Small intestine (tissue), 7 donors: ENCODE results near the gene CDK17. TPM values are rescaled to one million over a fixed set of nuclear protein-coding genes. Genes with fewer than 3 reads are reported as not detected.
A peak's percentile ranks its signal among the peaks of the same experiment; 100 is the strongest.

ENCODE experiments used
- DNase-seq, 2 donors: peaks; one replicate each; pipeline versions ENCODE4 v3.0.0 to v3.0.0-alpha.2; 2013
- FAIRE-seq: peaks from 2 replicates; lab custom pipeline; 2012; peaks lifted over from hg19 to GRCh38; lab: Jason Lieb, UNC
- H3K27ac ChIP-seq, 3 donors: one replicate each; pipeline ENCODE4 v1.5.1; 2013; ENCODE audit warnings: low read length in 2 of 3, mild to moderate bottlenecking in 2 of 3, control low read depth in 1 of 3, inconsistent platforms in 1 of 3, low read depth in 1 of 3, moderate library complexity in 1 of 3
- H3K27me3 ChIP-seq, 3 donors: one replicate each; pipeline ENCODE4 v1.6.1; 2013; ENCODE audit warnings: low read length in 3 of 3, inconsistent platforms in 1 of 3; ENCODE audit not compliant: control insufficient read depth in 3 of 3, insufficient read depth in 3 of 3
- H3K36me3 ChIP-seq, 3 donors: one replicate each; pipeline ENCODE4 v1.6.1; 2013; ENCODE audit warnings: low read length in 3 of 3, inconsistent platforms in 1 of 3, low read depth in 1 of 3, mild to moderate bottlenecking in 1 of 3, moderate library complexity in 1 of 3; ENCODE audit not compliant: control insufficient read depth in 3 of 3, insufficient read depth in 2 of 3
- H3K4me1 ChIP-seq, 3 donors: one replicate each; pipeline ENCODE4 v1.6.1; 2013; ENCODE audit warnings: low read length in 2 of 3, inconsistent platforms in 1 of 3, low read depth in 1 of 3, mild to moderate bottlenecking in 1 of 3, moderate library complexity in 1 of 3; ENCODE audit not compliant: control insufficient read depth in 3 of 3, insufficient read depth in 2 of 3
- H3K4me3 ChIP-seq, 3 donors: one replicate each; pipeline ENCODE4 v1.5.1; 2013; ENCODE audit warnings: low read length in 3 of 3, control low read depth in 1 of 3, inconsistent platforms in 1 of 3, low read depth in 1 of 3, mild to moderate bottlenecking in 1 of 3, moderate library complexity in 1 of 3
- H3K9me3 ChIP-seq, 2 donors: one replicate each; pipeline ENCODE4 v1.6.1; 2013; ENCODE audit warnings: low read depth in 1 of 2, low read length in 1 of 2; ENCODE audit not compliant: control insufficient read depth in 2 of 2, insufficient read depth in 1 of 2
- WGBS, 3 donors: extraction: QIAGEN DNeasy Blood & Tissue Kit; methylation state at CpG; one replicate each; pipeline ENCODE4 v1.1.7; 2013; 5-methylcytosine and 5-hydroxymethylcytosine counted together
- polyA plus RNA-seq, 4 donors: library from polyadenylated mRNA; stranded (reverse) in 3 of 4; unstranded in 1 of 4; fragments of 200-250 nt in 3 of 4; fragments of 120-200 nt in 1 of 4; gene quantifications; one replicate each; pipeline versions ENCODE4 v1.2.1 to v1.2.3, GENCODE V29; 2013
- donor health status: healthy with polysubstance abuse.
- donor health status: control.
- donor health status: control.
- donor health status: Bipolar disorder and iron deficiency.
- donor health status: healthy.

Gene CDK17
- polyA plus RNA-seq, 4 donors: 7.6 to 29.8 (median 8.4) TPM

DNA sequence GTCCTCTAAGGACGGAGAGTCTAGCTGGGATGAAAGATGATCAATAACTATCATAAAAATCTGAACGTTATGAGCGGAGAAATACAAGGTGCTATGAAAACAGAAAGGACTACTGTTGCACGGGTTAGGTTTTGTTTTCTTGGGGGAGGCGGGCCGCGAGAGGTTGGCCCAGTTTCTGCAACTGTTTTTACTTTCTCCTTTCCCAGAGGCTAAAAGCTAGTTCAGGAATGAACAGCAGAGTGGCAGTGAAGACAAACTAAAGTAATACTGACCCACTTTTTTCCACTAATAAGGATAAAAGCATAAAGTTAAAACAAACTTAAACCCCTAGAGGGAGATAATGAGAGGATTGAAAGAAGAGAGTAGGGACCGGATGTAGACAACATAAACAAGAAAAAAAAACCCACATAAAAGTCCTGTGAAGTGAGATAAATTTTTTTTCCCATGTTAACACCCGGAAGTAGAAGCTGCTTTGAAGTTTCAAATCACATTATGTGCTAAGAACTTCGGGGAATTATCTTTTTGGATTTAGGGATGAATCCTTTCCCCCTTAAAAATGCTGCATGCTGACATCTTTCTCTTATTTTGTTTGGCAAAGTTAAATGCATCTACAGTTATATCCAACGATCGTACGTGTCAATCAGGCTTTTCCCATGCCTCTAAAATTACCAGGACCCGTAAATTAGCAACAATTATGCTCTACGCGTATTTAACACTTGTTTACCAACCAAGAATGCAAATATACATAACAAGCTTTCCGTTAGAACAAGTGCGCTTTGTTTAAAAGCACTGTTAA is 1.0 kb upstream of the CDK17 start:
- FAIRE-seq (no peak), DNase-seq (peak; percentile 63 to 65)
- WGBS, 3 donors: 4 to 7% (median 5%) methylated on average over 18 of the region's 18 CpGs
- Histone ChIP-seq H3K4me3 (peak overlapping the region in 2 of 3 donors; percentile 76 to 98), H3K9me3 (no peaks in the 10 kb centered on the region), H3K4me1 (peaks cover 0 to 8% (median under 1%) of the 10 kb centered on the region in 3 donors), H3K27ac (peak overlapping the region; percentile 71 to 81 (median 79)), H3K36me3 (no peaks in the 10 kb centered on the region), H3K27me3 (no peaks in the 10 kb centered on the region)

DNA sequence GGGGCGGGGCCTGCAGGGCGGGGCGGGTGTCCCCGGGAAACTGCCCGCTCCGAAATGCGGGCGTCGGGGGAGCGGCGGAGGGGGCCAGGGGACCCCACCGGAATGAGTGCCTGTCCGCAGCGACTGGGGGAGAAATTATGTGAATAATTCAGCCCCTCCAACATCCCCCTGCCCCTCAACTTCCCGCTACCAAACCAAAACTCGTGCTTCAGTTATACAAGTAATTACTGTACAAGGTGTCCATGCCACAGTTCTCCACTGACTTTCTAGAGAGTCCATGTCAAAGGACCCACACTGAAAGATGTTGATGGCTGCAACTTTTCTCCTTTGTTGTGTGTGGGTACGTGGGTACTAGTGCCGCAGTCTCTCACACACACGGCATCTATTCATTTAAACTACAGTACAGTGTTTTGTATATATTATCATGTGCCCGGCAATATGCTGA is 414 bp upstream of the CDK17 start:
- Histone ChIP-seq H3K4me1 (peaks cover 0 to 11% (median 6%) of the 10 kb centered on the region in 3 donors), H3K36me3 (no peaks in the 10 kb centered on the region), H3K27me3 (no peaks in the 10 kb centered on the region), H3K27ac (peak overlapping the region; percentile 71 to 79 (median 78)), H3K4me3 (peak overlapping the region; percentile 76 to 98 (median 92)), H3K9me3 (no peaks in the 10 kb centered on the region)
- WGBS, 3 donors: 0 to 1% (median 0%) methylated on average over 10 to 20 of the region's 20 CpGs
- no peak for FAIRE-seq
- peak; percentile 51 to 80 for DNase-seq

DNA sequence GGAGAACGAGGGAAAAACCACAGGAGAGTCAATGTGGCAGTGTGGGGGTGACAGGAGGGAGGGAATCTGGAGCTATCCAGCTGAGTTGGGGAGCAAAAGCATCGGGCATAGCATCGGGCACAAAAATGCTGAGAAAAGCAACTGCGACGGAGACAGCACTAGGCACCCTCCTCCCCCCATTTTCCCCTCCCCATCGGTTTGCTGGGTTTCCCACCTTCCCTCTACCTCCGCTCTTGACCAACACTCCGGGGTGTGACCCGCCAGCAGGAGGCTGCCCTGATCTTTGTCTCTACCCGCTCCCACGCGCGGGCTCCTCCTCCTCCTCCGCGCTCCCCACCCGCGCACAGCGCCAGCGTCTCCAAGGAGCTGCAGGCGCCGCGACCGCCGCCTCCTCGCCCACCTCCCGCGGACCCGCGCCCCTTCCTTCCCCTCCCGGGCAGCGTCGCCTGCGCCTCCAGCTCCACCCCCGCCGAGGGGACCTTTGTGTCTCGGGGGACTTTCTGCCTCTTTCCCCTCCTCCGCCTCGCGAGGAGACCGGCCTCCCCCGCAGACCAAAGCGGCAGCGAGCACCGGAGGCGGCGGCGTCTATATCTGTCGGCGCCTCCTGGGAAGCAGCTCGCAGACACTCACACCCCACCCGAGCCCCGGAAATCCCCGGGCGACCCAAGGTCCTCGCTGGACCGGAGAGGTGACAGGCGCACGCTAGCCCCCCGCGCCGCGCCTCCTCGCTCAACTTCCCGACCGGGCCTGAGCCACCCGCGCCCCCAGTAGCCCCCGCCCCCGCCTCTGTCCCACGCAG is 920 bp downstream of the CDK17 start:
- FAIRE-seq (no peak), DNase-seq (peak; percentile 73 to 83)
- Histone ChIP-seq H3K36me3 (no peaks in the 10 kb centered on the region), H3K9me3 (no peaks in the 10 kb centered on the region), H3K4me1 (peaks cover 0 to 11% (median 8%) of the 10 kb centered on the region in 3 donors), H3K4me3 (peak overlapping the region; percentile 76 to 98 (median 92)), H3K27me3 (no peaks in the 10 kb centered on the region), H3K27ac (peak overlapping the region; percentile 94 to 99 (median 97))
- 0 to 1% (median 1%) methylated on average over 47 to 70 of the region's 70 CpGs for WGBS, 3 donors

DNA sequence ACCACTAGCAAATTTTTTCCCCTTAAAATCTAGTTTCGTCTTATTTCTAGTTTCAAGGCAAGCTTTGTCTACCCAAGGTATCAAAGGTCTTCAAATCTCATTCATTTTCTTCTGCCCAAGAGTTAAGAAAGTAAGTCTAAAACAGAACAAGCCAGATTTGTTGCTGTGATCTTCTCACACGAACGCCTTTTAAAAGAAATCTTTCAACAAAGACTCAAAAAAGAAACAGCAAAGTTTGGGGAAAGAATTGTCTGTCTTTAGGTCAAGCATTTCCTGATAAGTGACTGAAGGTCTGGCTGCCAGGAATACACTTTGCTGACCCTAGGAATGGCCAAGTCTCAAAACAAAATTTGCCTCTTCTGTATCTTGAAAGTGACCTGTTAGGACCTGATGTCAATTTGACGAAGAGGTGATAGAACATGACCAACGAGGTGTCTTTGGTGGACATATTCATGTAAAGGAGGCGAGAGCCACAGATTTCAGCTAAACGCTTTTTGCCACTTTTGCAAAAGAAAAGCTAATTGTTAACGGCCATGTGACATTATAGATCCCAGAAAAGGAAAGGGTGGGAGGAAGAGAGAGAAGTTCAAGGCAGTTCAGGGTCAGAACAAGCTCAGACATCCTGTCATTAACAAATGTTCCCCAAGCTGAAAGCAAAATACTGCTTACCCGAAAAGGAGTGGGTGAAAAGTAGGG is 1.7 kb downstream of the CDK17 start:
- peaks cover 0 to 11% (median 8%) of the 10 kb centered on the region in 3 donors for H3K4me1 ChIP-seq
- H3K9me3 ChIP-seq: no peaks in the 10 kb centered on the region
- DNase-seq (peak in 1 of 2 donors; percentile 10), FAIRE-seq (no peak)
- H3K36me3 ChIP-seq: no peaks in the 10 kb centered on the region
- H3K27me3 ChIP-seq: no peaks in the 10 kb centered on the region
- H3K4me3 ChIP-seq: peak overlapping the region; percentile 76 to 98 (median 92)
- H3K27ac ChIP-seq: peak overlapping the region; percentile 94 to 99 (median 97)
- 1 to 2% (median 2%) methylated on average over 9 of the region's 9 CpGs for WGBS, 3 donors

DNA sequence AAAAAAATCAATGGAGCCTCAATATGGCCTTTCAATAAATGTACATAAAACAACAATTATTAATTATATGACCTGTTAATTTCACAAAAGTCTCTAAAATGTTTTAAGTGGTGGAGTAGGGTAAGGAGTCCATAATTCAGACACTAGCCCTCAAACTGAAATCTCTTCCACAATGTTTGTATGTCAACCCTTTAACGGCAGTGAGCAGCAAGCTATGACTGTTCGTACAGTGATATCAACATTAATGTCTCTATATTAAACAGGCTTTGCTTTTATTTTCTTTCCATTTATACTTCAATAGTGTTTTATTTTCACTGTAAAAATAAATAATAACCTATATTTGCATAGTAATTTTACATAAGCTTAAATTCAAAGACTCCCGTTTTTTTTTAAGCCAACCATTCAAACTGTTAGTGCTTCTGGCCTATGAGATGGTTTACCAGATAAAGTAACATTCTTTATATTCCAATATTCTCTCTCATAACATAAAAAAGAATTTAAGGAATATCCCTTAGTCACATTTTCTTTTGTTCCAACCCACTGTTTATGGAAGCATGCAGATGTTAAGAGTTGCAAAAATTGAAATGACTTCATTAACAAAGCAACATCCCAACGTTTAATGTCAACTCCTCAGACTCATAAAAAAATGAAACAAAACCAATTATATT is 2.3 kb downstream of the CDK17 start:
- no peaks in the 10 kb centered on the region for H3K9me3 ChIP-seq
- FAIRE-seq (no peak), DNase-seq (no peak)
- H3K4me3 ChIP-seq: peak overlapping the region in 2 of 3 donors; percentile 76 to 98
- H3K27ac ChIP-seq: peak overlapping the region in 1 of 3 donors; percentile 97
- H3K4me1 ChIP-seq: peaks cover 0 to 11% (median 8%) of the 10 kb centered on the region in 3 donors
- no peaks in the 10 kb centered on the region for H3K27me3 ChIP-seq
- 20 to 24% (median 21%) methylated on average over 4 of the region's 4 CpGs for WGBS, 3 donors
- no peaks in the 10 kb centered on the region for H3K36me3 ChIP-seq

DNA sequence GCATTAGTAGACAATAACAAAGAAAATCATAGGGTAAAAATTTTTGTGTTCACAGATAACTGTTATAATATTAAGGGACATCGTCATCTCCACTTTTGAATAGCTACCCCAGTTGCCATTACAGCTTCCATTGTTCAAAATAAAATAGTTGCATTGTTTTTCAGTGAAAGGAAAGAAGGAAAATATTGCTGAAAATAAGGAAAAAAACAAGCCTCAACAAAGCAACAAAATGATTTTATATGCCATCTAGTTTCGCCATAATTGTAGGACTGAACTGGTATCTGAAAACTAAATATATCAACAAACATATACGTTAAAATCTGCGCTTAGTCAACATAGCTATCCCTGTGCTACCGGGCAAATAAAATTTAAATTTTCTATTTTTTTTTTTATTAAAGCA is 3.3 kb downstream of the CDK17 start:
- Histone ChIP-seq H3K27me3 (no peaks in the 10 kb centered on the region), H3K9me3 (no peaks in the 10 kb centered on the region), H3K4me3 (no peak overlapping the region), H3K4me1 (peaks cover 0 to 11% (median 8%) of the 10 kb centered on the region in 3 donors), H3K27ac (no peak overlapping the region), H3K36me3 (no peaks in the 10 kb centered on the region)
- DNase-seq: no peak
- no peak for FAIRE-seq
- WGBS, 3 donors: 73 to 81% (median 74%) methylated on average over 5 of the region's 5 CpGs

DNA sequence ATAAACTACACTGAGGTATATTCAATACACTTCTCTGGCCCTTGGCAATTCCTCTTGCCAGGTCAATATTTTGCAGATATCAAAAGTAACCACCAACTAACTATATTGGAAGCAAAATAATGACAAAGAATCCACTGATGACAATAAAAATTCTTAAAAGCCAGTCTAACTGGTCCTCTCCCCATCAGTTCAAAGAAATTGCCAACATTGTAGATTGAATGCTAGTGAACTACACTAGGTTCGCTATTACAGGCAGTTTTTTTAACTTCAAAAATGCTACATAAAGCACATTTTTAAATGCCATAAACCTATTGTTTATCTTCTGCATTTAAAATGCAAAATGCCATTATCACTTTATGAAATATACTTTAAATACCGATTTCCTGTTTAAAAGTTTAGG is 4.0 kb downstream of the CDK17 start:
- Histone ChIP-seq H3K9me3 (no peaks in the 10 kb centered on the region), H3K4me1 (peaks cover 0 to 8% (median 8%) of the 10 kb centered on the region in 3 donors), H3K27ac (no peak overlapping the region), H3K27me3 (no peaks in the 10 kb centered on the region), H3K36me3 (no peaks in the 10 kb centered on the region), H3K4me3 (no peak overlapping the region)
- FAIRE-seq (no peak), DNase-seq (no peak)
- WGBS, 3 donors: 81 to 88% (median 84%) methylated on average over 2 of the region's 2 CpGs
